Stomach smooth muscle (tissue), 2 donors: ENCODE measurements around the gene TRPM3.

Source experiments
- H3K27ac ChIP-seq: one replicate; pipeline ENCODE4 v1.7.0; 2013; ENCODE audit warnings: mild to moderate bottlenecking, low read length, inconsistent platforms
- H3K27me3 ChIP-seq, 2 donors: one replicate each; pipeline ENCODE4 v1.7.0; 2013; ENCODE audit warnings: low read length in 2 of 2; ENCODE audit not compliant: insufficient read depth in 2 of 2, control insufficient read depth in 1 of 2
- H3K36me3 ChIP-seq, 2 donors: one replicate each; pipeline ENCODE4 v1.7.0; 2013; ENCODE audit warnings: low read length in 2 of 2; ENCODE audit not compliant: control insufficient read depth in 2 of 2, insufficient read depth in 2 of 2
- H3K4me1 ChIP-seq: one replicate; pipeline ENCODE4 v1.7.0; 2013; ENCODE audit warnings: low read length; ENCODE audit not compliant: control insufficient read depth, insufficient read depth
- H3K4me3 ChIP-seq, 2 donors: one replicate each; pipeline ENCODE4 v1.7.0; 2013; ENCODE audit warnings: low read length in 2 of 2
- H3K9ac ChIP-seq, 2 donors: one replicate each; pipeline ENCODE4 v1.7.0; 2013; ENCODE audit warnings: low read length in 2 of 2, mild to moderate bottlenecking in 1 of 2
- H3K9me3 ChIP-seq, 2 donors: one replicate each; pipeline ENCODE4 v1.7.0; 2013; ENCODE audit warnings: low read length in 2 of 2; ENCODE audit not compliant: control insufficient read depth in 2 of 2
- donor health status: healthy.
- donor health status: Pancreatic carcinoma.

TRPM3 gene

GRCh38 chr9:70951749-70952727, 169.4 kb downstream of the TRPM3 start:
- H3K9ac ChIP-seq, result no peak overlapping the region
- no peaks in the 10 kb centered on the region for H3K27me3 ChIP-seq
- H3K9me3 ChIP-seq, result no peaks in the 10 kb centered on the region

DNA sequence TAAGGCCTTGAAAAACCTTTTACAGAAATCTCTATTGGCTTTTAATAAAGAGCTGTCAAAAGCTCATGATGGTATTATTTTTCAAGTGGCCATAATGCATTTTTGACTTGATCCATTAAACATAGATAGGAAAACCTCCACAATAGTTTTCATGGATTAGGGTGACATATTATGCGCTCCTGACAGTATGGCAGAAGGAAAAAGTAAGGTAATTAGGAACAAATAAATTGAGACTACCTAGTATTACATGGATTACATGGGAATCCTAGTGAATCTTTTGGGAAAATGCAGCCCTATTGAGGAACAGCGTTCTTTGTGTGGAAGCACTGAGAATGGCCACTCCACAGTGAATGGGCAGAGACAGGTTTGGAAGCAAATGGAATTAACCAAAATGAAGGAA, 171.2 kb downstream of the TRPM3 start:
- Histone ChIP-seq H3K4me1 (no peaks in the 10 kb centered on the region), H3K9ac (no peak overlapping the region), H3K27ac (no peak overlapping the region), H3K36me3 (no peaks in the 10 kb centered on the region), H3K27me3 (no peaks in the 10 kb centered on the region), H3K9me3 (no peaks in the 10 kb centered on the region), H3K4me3 (no peak overlapping the region)

More at GRCh38 chr9:70951749-70952727, 169.4 kb downstream of the TRPM3 start:
- Histone ChIP-seq H3K4me3 (no peak overlapping the region), H3K4me1 (no peaks in the 10 kb centered on the region), H3K27ac (no peak overlapping the region), H3K36me3 (no peaks in the 10 kb centered on the region)

- Histone ChIP-seq H3K36me3 (no peaks in the 10 kb centered on the region), H3K4me1 (no peaks in the 10 kb centered on the region), H3K4me3 (no peak overlapping the region), H3K27ac (no peak overlapping the region), H3K27me3 (no peaks in the 10 kb centered on the region), H3K9me3 (no peaks in the 10 kb centered on the region), H3K9ac (no peak overlapping the region)
These were observed 172.2 kb downstream of the TRPM3 start for GRCh38 chr9:70949239-70949638.

- H3K36me3 ChIP-seq, result no peaks in the 10 kb centered on the region
- no peaks in the 10 kb centered on the region for H3K9me3 ChIP-seq
- H3K27me3 ChIP-seq, result no peaks in the 10 kb centered on the region
- no peaks in the 10 kb centered on the region for H3K4me1 ChIP-seq
- H3K4me3 ChIP-seq, result no peak overlapping the region
- H3K27ac ChIP-seq, result no peak overlapping the region
- no peak overlapping the region for H3K9ac ChIP-seq
These were observed 172.7 kb downstream of the TRPM3 start for GRCh38 chr9:70948744-70949143.

DNA sequence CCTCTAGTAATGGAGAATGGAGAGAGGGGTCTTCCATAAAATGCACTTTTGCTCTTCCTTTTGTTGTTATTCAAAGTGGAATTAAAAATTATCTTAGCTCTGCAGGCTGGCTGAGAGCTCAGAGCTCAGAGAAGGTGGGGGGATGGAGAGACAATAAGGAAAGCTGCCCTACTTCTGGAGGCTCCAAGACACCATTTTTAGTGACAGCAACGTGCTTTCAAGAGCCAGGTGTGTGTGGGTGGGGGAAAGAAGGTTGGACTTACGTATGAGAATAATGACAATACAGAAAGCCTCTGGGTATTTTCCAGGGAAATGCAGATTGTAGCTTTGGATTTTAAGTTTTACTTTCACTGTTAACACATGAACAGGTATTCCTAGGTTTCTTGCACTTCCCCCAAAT, 173.9 kb downstream of the TRPM3 start:
- Histone ChIP-seq H3K36me3 (no peaks in the 10 kb centered on the region), H3K4me3 (no peak overlapping the region), H3K4me1 (no peaks in the 10 kb centered on the region), H3K9me3 (no peaks in the 10 kb centered on the region), H3K9ac (no peak overlapping the region), H3K27ac (no peak overlapping the region), H3K27me3 (no peaks in the 10 kb centered on the region)

DNA sequence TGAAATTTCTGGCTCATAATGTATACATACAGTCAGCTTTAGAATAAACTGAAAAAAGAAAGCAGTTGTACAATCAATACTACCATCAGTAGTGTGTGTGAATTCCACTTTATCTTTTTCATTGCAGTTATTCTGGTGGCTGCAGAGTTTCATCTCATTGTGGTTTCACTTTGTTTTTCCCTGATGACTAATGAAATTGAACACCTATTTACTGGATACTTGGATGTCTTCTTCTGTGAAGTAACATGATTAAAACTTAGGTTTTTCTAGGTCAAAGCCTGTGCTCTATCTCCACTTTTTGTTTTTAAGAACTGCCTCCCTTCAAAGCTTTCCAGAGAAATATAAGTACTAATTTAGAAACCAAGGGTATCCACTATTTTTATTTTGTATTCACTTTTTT, 174.3 kb downstream of the TRPM3 start:
- no peaks in the 10 kb centered on the region for H3K9me3 ChIP-seq
- H3K36me3 ChIP-seq, result no peaks in the 10 kb centered on the region
- H3K27ac ChIP-seq, result no peak overlapping the region
- no peaks in the 10 kb centered on the region for H3K27me3 ChIP-seq
- no peaks in the 10 kb centered on the region for H3K4me1 ChIP-seq
- H3K9ac ChIP-seq, result no peak overlapping the region
- H3K4me3 ChIP-seq, result no peak overlapping the region

DNA sequence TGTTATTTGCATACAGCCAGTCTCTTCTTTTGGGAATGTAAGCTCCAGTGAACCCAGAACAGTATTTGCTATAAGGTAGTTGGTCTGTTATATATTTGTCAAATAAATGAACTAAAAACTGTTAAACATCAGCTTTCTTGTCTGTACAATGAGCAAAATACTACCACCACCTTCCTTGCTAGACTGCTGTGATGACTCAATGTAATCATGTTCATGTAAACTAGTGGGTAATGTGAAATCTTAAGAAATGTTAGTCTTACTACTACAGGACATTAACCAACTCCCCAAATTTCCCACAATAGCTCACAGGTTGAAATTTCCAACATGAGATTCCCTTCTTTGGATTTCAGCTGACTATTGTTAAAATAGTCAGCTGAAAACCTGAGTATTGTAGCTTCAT, 176.1 kb downstream of the TRPM3 start:
- Histone ChIP-seq H3K36me3 (no peaks in the 10 kb centered on the region), H3K27me3 (no peaks in the 10 kb centered on the region), H3K4me3 (no peak overlapping the region), H3K9me3 (no peaks in the 10 kb centered on the region), H3K27ac (no peak overlapping the region), H3K9ac (no peak overlapping the region), H3K4me1 (no peaks in the 10 kb centered on the region)

DNA sequence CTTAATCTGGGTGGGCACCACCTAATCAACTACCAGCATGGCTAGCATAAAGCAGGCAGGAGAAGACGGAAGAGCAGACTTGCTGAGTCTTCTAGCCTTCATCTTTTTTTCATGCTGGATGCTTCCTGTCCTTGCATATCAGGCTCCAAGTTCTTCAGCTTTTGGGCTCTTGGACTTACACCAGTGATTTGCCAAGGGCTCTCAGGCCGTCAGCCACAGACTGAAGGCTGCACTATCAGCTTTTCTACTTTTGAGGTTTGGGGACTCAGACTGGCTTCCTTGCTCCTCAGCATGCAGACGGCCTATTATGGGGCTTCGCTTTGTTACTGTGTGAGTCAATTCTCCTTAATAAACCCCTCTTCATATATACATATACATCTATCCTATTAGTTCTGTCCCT, 180.2 kb downstream of the TRPM3 start:
- no peak overlapping the region for H3K27ac ChIP-seq
- H3K9ac ChIP-seq, result no peak overlapping the region
- no peaks in the 10 kb centered on the region for H3K4me1 ChIP-seq
- H3K36me3 ChIP-seq, result no peaks in the 10 kb centered on the region
- H3K9me3 ChIP-seq, result no peaks in the 10 kb centered on the region
- H3K4me3 ChIP-seq, result no peak overlapping the region
- no peaks in the 10 kb centered on the region for H3K27me3 ChIP-seq

DNA sequence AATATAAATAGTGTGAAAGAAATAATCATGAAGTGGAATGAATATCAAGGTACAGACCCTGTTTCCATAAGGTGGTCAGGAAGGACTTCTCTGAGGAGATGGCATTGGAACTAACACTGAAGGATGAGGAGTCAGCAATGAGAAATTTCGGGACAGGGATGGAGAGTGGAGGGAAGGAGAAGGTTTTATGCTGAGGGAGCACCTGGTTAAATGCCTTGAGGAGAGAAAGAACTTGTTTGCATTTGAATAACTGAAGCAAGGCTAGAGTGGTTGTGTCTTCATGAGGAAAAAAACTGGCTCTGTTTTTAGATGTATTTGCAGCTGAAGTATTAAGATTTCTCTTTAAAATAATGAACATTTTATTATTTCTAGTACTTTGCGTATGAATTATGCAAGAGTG, 180.8 kb downstream of the TRPM3 start:
- Histone ChIP-seq H3K4me1 (no peaks in the 10 kb centered on the region), H3K27ac (no peak overlapping the region), H3K27me3 (no peaks in the 10 kb centered on the region), H3K9ac (no peak overlapping the region), H3K36me3 (no peaks in the 10 kb centered on the region), H3K4me3 (no peak overlapping the region), H3K9me3 (no peaks in the 10 kb centered on the region)

DNA sequence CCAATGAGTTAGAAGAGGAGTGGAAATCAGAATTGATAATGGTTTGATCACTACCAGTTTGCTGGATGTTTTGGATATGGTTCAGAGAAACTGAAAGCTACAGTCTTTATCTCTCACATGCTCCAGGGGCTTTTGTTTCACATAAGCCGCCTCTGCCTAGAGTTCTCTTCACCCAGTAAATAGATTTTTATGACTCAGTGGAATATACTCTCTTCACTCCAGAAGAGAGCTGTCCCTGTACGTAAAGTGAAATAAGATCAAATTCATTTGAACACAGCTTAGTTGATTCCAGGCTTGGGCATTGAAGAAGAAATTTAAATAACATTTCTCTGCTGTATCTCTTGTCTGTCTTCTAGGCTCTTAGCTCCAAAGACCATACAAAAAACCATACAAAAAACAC, 184.9 kb downstream of the TRPM3 start:
- H3K27ac ChIP-seq, result no peak overlapping the region
- H3K4me1 ChIP-seq, result no peaks in the 10 kb centered on the region
- H3K9ac ChIP-seq, result no peak overlapping the region
- no peaks in the 10 kb centered on the region for H3K36me3 ChIP-seq
- H3K4me3 ChIP-seq, result no peak overlapping the region
- no peaks in the 10 kb centered on the region for H3K9me3 ChIP-seq
- H3K27me3 ChIP-seq, result no peaks in the 10 kb centered on the region

- Histone ChIP-seq H3K27me3 (no peaks in the 10 kb centered on the region), H3K9me3 (no peaks in the 10 kb centered on the region), H3K4me3 (no peak overlapping the region), H3K9ac (no peak overlapping the region), H3K4me1 (no peaks in the 10 kb centered on the region), H3K36me3 (no peaks in the 10 kb centered on the region), H3K27ac (no peak overlapping the region)
These were observed 185.6 kb downstream of the TRPM3 start for GRCh38 chr9:70935856-70936255.
